GM19328 (cell line): ENCODE measurements around the gene SH3YL1.

Experiments
- ATAC-seq: cut with Tn5 transposase; IDR thresholded peaks from one replicate; pipeline ENCODE4 v1.9.1; 2021; ENCODE audit warnings: mild to moderate bottlenecking, moderate library complexity; ENCODE audit not compliant: unreplicated experiment

SH3YL1 gene, protein sequence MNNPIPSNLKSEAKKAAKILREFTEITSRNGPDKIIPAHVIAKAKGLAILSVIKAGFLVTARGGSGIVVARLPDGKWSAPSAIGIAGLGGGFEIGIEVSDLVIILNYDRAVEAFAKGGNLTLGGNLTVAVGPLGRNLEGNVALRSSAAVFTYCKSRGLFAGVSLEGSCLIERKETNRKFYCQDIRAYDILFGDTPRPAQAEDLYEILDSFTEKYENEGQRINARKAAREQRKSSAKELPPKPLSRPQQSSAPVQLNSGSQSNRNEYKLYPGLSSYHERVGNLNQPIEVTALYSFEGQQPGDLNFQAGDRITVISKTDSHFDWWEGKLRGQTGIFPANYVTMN

GRCh38 chr2:263774-264492 lies at the start of gene SH3YL1:
SH3YL1 (minus strand) TSS chr2:264032; CDS start chr2:263984, 48 bp downstream.
- peak; percentile 20 for ATAC-seq

GRCh38 chr2:310994-311393 lies 47.2 kb upstream of the SH3YL1 start:
- ATAC-seq = no peak

DNA sequence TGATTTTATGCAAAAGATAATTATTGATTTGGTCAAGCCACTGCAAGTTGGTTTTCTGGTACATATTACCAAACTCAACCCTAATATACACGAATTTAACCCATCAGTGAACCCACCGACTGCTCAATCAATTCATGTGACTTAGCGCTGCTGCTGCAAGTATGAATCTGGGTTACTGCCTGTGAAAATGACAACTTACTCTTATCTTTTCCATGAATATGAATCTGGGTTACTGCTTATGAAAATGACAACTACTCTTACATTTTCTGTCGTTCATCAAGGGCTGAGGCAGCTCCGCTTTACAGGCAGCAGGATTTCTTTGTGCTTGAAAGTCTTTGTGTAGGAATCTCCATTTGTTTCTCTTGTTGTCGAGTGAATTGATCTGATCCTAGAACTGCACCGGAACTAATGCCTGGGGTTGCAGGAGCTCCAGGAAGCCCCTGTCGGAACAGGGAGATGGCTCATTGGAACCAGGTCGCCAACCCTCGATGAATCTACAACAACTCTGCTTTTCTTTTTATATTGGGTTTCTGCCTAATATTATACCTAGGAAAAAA lies 46.2 kb upstream of the SH3YL1 start:
- no peak for ATAC-seq

DNA sequence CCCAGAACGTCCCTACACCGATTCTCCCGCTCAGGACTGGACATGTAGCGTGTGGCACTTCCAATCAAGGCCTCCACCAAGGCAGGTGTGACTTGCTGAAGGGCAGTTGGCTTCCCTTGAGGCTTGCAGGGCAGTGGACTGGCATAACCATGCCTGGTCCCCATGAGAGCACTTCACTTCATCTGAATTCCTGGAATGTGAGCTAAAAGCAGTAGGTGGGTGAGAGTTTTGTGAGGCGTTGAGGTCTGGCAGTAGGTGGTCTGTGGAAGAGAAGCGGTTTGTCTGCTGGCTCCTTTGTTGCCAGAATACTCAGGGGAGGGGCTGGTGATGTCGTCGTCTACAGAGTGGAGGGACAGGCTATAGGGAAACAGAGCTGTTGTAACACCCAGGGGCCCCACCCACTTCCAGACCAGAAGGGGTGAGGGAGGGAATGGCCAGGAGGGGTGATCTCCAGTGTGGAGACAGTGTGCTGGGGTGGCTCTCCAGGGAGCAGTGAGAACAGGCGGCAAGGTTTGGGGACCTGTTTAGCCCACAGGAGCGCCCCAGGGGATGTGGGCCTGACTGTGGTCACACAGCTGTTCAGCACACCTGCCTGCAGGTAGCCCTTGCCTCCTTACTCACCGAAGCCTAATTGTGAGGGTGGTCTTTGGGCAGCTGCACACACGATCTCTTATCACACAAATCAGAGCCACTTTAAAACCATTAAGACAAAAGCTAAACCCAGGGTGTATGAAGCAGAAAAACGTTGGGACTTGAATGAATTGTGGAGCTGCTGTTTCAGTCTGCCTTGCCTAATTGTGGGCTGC lies 45.5 kb upstream of the SH3YL1 start:
- ATAC-seq = no peak

DNA sequence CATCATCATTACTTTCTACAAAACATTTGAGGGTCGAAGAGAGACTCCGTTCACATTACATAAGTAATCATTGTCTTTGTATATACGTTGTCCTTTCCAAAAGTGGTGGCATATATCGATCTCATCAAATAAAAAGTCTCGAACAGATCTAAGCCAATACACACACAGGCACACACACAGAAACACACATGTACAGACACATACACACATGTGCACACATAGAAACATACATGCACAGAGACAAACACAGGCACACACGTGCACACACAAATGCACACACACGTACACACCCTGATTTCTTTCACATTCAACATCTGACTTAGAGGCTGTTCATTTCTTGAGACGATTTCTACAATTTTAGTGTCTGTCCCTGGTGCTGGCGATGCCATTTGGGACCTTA lies 41.5 kb upstream of the SH3YL1 start:
- ATAC-seq = no peak

DNA sequence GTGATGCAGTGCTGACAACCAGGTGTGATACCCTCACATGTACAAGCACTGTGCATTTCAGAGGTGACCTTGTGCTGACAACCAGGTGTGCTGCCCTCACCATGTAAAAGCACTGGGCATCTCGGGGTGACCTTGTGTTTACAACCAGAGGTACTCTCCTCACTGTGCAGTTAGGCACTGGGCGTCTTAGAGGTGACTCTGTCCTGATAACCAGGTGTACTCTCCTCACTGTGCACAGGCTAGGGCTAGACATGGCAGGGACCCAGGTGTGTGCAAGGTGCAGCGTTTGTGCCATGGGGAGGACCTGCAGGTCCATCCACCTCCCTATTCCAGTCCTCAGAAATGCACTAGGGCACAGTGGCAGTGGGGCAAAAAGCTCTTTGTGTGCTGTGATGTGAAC lies 32.5 kb upstream of the SH3YL1 start:
- ATAC-seq = no peak

DNA sequence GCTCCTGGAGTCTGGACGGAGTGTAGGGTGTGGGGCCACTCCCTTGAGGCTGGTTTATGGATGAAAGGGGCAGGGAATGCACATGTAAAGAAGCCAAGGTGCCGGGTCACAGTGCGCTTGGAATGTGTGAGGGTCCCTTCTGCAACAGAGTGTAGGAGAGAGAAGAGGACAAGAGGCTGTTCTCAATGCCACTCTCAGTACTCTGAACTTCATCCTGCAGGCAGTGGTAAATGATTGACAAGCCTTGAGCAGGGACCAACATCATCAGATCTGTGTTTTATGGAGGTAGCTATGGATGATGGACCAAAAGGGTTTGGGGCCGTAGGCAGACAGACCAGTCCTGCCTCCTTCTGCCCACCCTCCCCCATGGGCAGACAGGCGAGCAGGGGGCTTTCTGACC lies 31.3 kb upstream of the SH3YL1 start:
- no peak for ATAC-seq

DNA sequence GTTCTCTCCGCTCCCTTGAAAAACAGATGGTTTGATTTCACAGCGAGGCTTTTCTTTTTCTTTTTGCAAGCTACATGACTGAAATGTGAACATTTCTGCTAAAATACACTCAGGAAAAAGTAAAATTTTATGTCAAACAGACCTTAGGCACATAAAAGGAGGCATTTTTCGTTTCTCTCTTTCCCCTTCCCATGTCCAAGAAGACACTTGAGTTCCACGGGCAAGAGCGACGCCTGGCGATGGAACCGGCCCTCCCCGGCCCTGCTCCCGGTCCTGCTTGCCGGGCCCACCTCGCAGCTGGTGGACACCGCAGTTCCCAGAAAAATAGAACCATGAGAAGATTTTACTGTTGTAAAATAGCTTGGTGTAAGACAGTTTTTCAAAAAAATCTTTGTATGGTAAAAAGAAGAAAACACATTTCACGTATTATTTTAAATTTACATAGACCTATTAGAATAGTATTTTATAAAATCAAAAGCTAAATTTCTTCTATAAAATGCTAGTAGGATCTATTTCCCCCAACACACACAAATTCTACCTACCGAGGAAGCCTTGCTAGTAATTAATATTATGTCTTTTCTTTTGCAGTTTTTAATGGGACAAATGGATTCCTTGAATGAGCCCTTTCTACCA lies 26.4 kb upstream of the SH3YL1 start:
- no peak for ATAC-seq

GRCh38 chr2:289362-290089 lies 25.7 kb upstream of the SH3YL1 start:
- ATAC-seq = no peak

- no peak for ATAC-seq
These were observed 25.0 kb upstream of the SH3YL1 start for GRCh38 chr2:288758-289361.

DNA sequence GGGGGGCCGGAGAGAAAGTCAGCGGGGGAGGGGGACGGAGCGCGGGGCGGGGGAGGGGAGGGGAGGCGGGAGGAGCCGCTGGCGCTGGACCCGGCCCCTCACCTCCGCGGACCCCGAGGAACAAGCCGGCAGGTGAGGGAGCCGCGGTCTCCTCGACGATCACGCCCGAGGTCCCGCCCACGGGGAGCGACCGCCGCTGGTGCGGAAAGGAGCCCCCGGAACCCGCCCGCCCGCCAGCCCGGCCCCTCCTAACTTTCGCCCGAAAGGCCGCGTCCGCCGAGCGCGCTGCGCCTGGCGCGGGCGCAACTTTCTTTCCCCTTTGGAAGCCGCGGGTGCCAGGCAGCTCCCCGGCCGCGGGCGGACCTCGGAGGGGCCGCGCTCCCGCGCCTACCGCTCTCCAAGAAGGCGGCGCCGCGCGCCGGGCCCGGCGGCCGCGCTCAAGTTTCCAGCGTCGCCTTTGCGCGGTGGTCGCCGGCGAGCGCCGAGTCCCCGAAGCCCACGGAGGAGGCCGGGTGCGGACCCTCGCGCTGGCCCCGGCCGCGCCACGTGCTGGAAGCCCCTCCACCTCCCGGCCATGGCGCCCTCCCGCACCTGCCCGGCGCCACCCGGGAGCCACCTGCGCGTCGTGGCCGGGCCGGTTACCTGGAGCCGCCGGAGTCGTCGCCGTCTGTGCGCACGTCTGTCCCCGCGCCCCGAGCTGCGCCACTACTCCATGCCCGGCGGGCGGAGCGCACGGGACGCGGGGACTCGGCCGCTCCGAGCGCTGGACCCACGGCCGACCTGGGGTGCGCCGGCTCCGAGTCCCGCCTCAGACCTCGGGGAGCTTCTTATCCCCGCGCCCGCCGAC lies 24.3 kb upstream of the SH3YL1 start, which contains the start of gene ALKAL2:
ALKAL2 (minus strand) TSS at position 181 of the 847 bp plus-strand sequence. CDS start 256 bp downstream, outside the sequence.
- no peak for ATAC-seq

DNA sequence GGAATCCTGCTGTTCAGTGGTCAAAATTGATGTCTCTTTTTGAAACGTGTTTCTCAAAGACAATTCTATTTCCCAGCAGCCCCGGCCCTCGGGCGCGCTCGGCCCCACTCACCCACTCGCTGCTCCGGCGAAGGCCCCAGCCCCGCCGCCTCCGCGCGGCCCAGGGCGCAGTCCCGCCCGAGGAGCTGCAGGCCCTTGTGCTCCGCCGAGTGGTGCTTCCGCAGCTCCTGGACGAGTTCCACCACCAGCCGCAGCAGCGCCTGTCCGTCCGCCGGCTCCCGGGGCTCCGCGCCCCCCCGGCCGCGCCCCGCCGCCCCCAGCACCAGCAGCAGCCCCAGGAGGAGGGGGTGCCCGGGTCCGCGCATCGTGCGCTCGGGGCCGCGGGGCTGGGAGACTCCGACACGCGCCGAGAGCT lies 23.6 kb upstream of the SH3YL1 start:
- no peak for ATAC-seq

DNA sequence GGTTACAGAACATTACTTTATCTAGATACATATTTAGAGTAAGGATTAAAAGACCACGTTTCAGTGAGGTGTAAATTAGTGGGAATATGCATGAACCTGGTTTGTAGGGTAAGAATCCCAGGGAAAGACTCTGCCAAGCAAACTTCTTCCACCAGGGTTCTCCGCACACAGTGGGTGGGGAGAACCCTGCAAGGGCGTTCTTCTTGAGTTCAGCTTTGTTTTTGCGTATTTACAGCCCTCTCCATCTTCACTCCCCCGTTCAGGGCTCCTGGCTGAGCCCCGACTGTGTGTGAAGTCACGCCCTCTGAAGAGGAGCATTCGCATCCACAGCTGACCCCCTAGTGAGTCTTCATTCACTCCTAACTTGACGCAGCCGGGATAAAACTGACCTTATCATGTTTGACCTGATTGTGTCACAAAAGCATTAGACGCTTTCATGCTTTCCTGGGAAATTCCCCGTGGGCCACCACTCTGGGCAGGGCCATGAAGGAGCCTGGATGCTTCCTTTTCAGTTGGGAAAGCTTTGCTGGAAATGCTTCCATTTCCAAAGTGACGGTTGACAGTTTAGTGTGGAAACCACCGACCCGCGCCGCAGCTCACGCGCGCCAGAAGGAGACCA lies 23.1 kb upstream of the SH3YL1 start:
- no peak for ATAC-seq

GRCh38 chr2:286035-286434 lies 22.2 kb upstream of the SH3YL1 start:
- ATAC-seq = no peak

DNA sequence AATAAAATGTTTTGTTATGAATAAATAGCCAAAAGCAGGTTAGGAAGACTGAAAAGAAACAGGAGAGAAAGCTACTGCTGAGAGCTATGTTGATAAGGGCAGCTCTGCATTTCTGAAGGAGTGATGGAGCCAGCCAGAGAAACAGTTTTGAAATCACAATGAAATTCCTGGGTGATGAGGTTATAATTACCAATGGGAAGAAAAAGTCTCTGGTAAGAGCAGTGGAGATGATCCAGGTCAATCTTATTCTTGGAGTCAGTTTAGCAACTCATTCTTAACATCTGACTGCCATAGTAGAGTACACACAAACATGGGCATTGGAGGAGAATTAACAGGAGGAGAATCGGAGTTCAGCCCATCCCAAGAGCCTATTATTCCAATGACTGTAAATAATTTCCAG lies 21.7 kb upstream of the SH3YL1 start:
- ATAC-seq = no peak

DNA sequence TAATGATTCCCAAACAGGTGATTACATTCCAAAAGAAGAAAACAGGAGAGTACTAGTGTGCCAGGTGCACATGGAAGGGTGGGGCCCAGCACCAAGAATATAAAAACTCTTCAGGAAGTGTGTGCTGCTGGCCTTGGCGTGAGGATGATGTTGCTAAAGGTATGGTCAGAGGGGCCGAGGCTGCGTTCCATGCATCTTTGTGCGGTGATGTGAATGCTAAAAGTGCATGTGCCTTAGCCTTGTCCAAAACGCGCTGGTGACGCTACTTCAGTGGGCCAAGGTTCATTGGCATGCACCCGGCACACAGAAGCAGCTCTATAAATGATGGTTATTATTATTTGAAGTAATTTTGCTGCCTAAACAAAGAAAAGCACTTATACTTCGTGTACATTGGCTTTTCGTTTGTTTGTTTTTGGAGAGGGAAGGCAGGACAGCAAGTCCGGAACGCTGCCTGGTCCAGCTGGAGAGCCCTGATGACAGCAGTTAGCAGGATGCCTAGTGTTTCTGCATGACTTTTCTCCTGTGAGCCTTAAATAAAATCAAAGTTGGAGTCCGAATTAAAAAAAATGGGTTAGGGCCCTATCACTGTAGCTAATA lies 21.2 kb upstream of the SH3YL1 start:
- no peak for ATAC-seq

DNA sequence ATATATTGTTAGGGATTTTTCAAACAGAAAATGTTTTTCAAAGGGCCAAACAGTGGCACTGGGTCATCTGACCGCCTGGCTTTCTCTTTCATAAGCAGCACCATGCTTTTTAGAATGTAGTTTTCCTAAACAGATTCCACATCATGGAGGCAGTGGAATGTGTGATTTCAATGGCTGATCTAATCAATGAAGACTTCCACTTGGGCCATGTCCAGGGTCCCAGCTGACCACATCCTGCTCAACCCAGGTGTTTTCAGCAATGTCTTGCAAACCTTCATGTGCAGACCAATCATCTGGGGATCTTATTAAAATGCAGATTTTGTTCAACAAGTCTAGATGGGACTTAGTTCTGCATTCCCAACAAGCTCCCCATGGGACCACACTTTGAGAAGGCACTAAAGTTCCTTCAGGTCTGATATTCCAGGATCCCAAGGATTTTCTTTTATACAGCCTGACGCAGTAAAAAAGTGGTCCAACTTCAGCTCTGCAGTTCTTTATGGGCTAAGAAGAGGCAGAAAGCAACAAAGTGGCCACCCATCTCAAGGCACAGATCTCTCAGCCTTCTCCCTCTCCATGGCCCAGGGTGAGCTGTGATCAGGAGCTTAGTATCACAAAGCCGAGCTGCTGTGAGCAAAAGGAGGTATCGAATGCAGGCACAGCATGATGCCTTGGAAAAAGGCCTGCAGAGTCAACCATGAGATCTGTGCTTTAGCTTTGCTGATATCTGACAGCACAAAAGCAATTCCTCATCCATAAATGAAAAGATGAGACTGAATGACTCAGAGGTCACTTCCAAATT lies 20.4 kb upstream of the SH3YL1 start:
- no peak for ATAC-seq
